H1 (cell line): ENCODE results near the gene CBLC. TPM values are rescaled to one million over a fixed set of nuclear protein-coding genes. Genes with fewer than 3 reads are reported as not detected.

Experiments
- ATF3 ChIP-seq: IDR thresholded peaks from 2 replicates; pipeline ENCODE4 v1.6.1; 2011; ENCODE audit warnings: low read depth, mild to moderate bottlenecking, low read length; ENCODE audit not compliant: insufficient read depth
- CTBP2 ChIP-seq: IDR thresholded peaks from 2 replicates; pipeline ENCODE4 v1.7.0; 2011; ENCODE audit warnings: borderline replicate concordance, mild to moderate bottlenecking, moderate library complexity, mixed read lengths, low read length; ENCODE audit not compliant: insufficient read depth, insufficient read length
- EGR1 ChIP-seq: IDR thresholded peaks from 2 replicates; pipeline ENCODE4 v1.6.1; 2011; ENCODE audit warnings: low read depth, low read length, borderline replicate concordance
- EP300 ChIP-seq, 2 experiments: IDR thresholded peaks; 1 replicate in 1 of 2; 2 replicates in 1 of 2; pipeline ENCODE4 v1.6.1; 2011 to 2012; ENCODE audit warnings: low read depth in 2 of 2, low read length in 2 of 2, mild to moderate bottlenecking in 2 of 2, borderline replicate concordance in 1 of 2, inconsistent platforms in 1 of 2, moderate library complexity in 1 of 2
- GABPA ChIP-seq: IDR thresholded peaks from 2 replicates; pipeline ENCODE4 v1.6.1; 2011; ENCODE audit warnings: mild to moderate bottlenecking, low read length, moderate library complexity, borderline replicate concordance; ENCODE audit not compliant: insufficient read depth
- KDM4A ChIP-seq: IDR thresholded peaks from one replicate; pipeline ENCODE4 v1.7.1; 2012; ENCODE audit warnings: low read depth, mild to moderate bottlenecking, moderate library complexity, low read length, inconsistent platforms; ENCODE audit not compliant: severe bottlenecking
- SUZ12 ChIP-seq: fragments of 200-600 bp; sonication (generic); IDR thresholded peaks from 2 replicates; pipeline ENCODE4 v1.6.1; 2012; ENCODE audit warnings: mild to moderate bottlenecking, inconsistent platforms, low read length, moderate library complexity, mixed read lengths
- polyA plus RNA-seq, 7 experiments: library from polyadenylated mRNA; depleted of rRNA in 3 of 7; stranded (reverse) in 5 of 7; unstranded in 2 of 7; fragments of >200 nt in 5 of 7; fragments of 200-250 nt in 2 of 7; gene quantifications; 1 replicate in 5 of 7; 2 replicates in 1 of 7; 4 replicates in 1 of 7; pipeline versions ENCODE4 v1.2.1 to v1.2.3, GENCODE V29; 2011 to 2013; ENCODE audit warnings: missing spikeins in 2 of 7, mixed read lengths in 2 of 7
- total RNA-seq: library from RNA; stranded (reverse); fragmentation: NEBNext Ultra II Directional; extraction: Animal tissue kit (Norgen Biotek cat#: 25700); gene quantifications from 2 replicates; pipeline ENCODE4 v1.2.1, GENCODE V29; 2021
- TF ChIP-seq, protein P1 (sequence below): fragments of 300-600 bp; sonication (generic); IDR thresholded peaks from 2 replicates; pipeline ENCODE4 v1.7.1; 2012; ENCODE audit warnings: low read length, moderate library complexity, mild to moderate bottlenecking, inconsistent platforms; ENCODE audit not compliant: insufficient replicate concordance

The CBLC gene
- total and polyA plus RNA-seq, 2 of the 8 experiments (the other 6 are each of a cell fraction or from before 2014, with no cell fraction given), result 17.4 to 35.7 TPM

GRCh38 chr19:44847144-44848035, 69.7 kb downstream of the CBLC start (continued):
- TF ChIP-seq, protein P1, sequence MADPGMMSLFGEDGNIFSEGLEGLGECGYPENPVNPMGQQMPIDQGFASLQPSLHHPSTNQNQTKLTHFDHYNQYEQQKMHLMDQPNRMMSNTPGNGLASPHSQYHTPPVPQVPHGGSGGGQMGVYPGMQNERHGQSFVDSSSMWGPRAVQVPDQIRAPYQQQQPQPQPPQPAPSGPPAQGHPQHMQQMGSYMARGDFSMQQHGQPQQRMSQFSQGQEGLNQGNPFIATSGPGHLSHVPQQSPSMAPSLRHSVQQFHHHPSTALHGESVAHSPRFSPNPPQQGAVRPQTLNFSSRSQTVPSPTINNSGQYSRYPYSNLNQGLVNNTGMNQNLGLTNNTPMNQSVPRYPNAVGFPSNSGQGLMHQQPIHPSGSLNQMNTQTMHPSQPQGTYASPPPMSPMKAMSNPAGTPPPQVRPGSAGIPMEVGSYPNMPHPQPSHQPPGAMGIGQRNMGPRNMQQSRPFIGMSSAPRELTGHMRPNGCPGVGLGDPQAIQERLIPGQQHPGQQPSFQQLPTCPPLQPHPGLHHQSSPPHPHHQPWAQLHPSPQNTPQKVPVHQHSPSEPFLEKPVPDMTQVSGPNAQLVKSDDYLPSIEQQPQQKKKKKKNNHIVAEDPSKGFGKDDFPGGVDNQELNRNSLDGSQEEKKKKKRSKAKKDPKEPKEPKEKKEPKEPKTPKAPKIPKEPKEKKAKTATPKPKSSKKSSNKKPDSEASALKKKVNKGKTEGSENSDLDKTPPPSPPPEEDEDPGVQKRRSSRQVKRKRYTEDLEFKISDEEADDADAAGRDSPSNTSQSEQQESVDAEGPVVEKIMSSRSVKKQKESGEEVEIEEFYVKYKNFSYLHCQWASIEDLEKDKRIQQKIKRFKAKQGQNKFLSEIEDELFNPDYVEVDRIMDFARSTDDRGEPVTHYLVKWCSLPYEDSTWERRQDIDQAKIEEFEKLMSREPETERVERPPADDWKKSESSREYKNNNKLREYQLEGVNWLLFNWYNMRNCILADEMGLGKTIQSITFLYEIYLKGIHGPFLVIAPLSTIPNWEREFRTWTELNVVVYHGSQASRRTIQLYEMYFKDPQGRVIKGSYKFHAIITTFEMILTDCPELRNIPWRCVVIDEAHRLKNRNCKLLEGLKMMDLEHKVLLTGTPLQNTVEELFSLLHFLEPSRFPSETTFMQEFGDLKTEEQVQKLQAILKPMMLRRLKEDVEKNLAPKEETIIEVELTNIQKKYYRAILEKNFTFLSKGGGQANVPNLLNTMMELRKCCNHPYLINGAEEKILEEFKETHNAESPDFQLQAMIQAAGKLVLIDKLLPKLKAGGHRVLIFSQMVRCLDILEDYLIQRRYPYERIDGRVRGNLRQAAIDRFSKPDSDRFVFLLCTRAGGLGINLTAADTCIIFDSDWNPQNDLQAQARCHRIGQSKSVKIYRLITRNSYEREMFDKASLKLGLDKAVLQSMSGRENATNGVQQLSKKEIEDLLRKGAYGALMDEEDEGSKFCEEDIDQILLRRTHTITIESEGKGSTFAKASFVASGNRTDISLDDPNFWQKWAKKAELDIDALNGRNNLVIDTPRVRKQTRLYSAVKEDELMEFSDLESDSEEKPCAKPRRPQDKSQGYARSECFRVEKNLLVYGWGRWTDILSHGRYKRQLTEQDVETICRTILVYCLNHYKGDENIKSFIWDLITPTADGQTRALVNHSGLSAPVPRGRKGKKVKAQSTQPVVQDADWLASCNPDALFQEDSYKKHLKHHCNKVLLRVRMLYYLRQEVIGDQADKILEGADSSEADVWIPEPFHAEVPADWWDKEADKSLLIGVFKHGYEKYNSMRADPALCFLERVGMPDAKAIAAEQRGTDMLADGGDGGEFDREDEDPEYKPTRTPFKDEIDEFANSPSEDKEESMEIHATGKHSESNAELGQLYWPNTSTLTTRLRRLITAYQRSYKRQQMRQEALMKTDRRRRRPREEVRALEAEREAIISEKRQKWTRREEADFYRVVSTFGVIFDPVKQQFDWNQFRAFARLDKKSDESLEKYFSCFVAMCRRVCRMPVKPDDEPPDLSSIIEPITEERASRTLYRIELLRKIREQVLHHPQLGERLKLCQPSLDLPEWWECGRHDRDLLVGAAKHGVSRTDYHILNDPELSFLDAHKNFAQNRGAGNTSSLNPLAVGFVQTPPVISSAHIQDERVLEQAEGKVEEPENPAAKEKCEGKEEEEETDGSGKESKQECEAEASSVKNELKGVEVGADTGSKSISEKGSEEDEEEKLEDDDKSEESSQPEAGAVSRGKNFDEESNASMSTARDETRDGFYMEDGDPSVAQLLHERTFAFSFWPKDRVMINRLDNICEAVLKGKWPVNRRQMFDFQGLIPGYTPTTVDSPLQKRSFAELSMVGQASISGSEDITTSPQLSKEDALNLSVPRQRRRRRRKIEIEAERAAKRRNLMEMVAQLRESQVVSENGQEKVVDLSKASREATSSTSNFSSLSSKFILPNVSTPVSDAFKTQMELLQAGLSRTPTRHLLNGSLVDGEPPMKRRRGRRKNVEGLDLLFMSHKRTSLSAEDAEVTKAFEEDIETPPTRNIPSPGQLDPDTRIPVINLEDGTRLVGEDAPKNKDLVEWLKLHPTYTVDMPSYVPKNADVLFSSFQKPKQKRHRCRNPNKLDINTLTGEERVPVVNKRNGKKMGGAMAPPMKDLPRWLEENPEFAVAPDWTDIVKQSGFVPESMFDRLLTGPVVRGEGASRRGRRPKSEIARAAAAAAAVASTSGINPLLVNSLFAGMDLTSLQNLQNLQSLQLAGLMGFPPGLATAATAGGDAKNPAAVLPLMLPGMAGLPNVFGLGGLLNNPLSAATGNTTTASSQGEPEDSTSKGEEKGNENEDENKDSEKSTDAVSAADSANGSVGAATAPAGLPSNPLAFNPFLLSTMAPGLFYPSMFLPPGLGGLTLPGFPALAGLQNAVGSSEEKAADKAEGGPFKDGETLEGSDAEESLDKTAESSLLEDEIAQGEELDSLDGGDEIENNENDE, result no peak
- TF ChIP-seq GABPA (no peak), KDM4A (no peak), ATF3 (no peak), CTBP2 (no peak), EGR1 (no peak), EP300 (IDR thresholded peaks at IDR 0.05; ENCODE audit: borderline replicate concordance in 1 of 2, low read depth in 2 of 2, low read length in 2 of 2) (no peak), SUZ12 (no peak)
